ENCODE data around the gene ZNF44. TPM values are rescaled to one million over a fixed set of nuclear protein-coding genes. Genes with fewer than 3 reads are reported as not detected.
A peak's percentile ranks its signal among the peaks of the same experiment; 100 is the strongest.

Gene ZNF44
- total and polyA plus RNA-seq, 2 of the 13 experiments (the other 11 are each of a cell fraction or from before 2014, with no cell fraction given) = 6.9 to 15.7 TPM

- TF ChIP-seq ZNF407 (CRISPR knock-in tag; IDR thresholded peaks at IDR 0.05; ENCODE audit: not compliant biosample characterization) (no peak), ZNF275 (CRISPR knock-in tag; IDR thresholded peaks at IDR 0.05; ENCODE audit: borderline replicate concordance) (no peak), HBP1 (CRISPR knock-in tag; IDR thresholded peaks at IDR 0.05; ENCODE audit: low read depth) (no peak), CBX2 (IDR thresholded peaks at IDR 0.05; ENCODE audit: low read depth, low read length) (no peak), CBX2 (CRISPR knock-in tag; IDR thresholded peaks at IDR 0.05; ENCODE audit: low read depth) (no peak), ZNF512 (CRISPR knock-in tag; IDR thresholded peaks at IDR 0.05) (no peak), BCL3 (CRISPR knock-in tag; IDR thresholded peaks at IDR 0.05) (no peak), ZNF737 (CRISPR knock-in tag; IDR thresholded peaks at IDR 0.05; ENCODE audit: borderline replicate concordance) (no peak), ZNF772 (CRISPR knock-in tag; IDR thresholded peaks at IDR 0.05) (peak; percentile 56; the same call in 1 of the 2 replicates), ZFP82 (CRISPR knock-in tag; IDR thresholded peaks at IDR 0.05; ENCODE audit: borderline replicate concordance) (no peak), ZSCAN20 (CRISPR knock-in tag; IDR thresholded peaks at IDR 0.05; ENCODE audit: borderline replicate concordance) (no peak), NFYB (CRISPR knock-in tag; IDR thresholded peaks at IDR 0.05) (no peak), ZSCAN29 (CRISPR knock-in tag; conservative IDR thresholded peaks at IDR 0.05) (no peak), PHF5A (CRISPR knock-in tag; IDR thresholded peaks at IDR 0.05; ENCODE audit: low read depth, unreplicated experiment) (no peak), CENPX (CRISPR knock-in tag; IDR thresholded peaks at IDR 0.05) (no peak)
Observed at GRCh38 chr19:12331211-12331941, 36.7 kb upstream of the ZNF44 start (continued).

All from HepG2 (cell line).